ENCODE measurements around the gene ENDOV. TPM values are rescaled to one million over a fixed set of nuclear protein-coding genes. Genes with fewer than 3 reads are reported as not detected.

The ENDOV gene
- total RNA-seq, 2 donors from 2014 or later = 3.8 to 4.9 TPM

GRCh38 chr17:80427366-80428282, 12.7 kb downstream of the ENDOV start:
- no peaks in the 10 kb centered on the region for H3K9me3 ChIP-seq
- no peak overlapping the region for H3K27ac ChIP-seq
- no peak for DNase-seq (ENCODE audit: low spot score)
- no peaks in the 10 kb centered on the region for H3K27me3 ChIP-seq
- H3K4me3 ChIP-seq = no peak overlapping the region
- H3K36me3 ChIP-seq = no peaks in the 10 kb centered on the region
- peaks cover 0 to 14% of the 10 kb centered on the region in 2 donors for H3K4me1 ChIP-seq
- TF ChIP-seq CTCF (IDR thresholded peaks at IDR 0.05) = no peak

GRCh38 chr17:80428363-80428762, 13.4 kb downstream of the ENDOV start:
- no peaks in the 10 kb centered on the region for H3K9me3 ChIP-seq
- TF ChIP-seq CTCF (IDR thresholded peaks at IDR 0.05) = no peak
- no peaks in the 10 kb centered on the region for H3K27me3 ChIP-seq
- DNase-seq (ENCODE audit: low spot score) = no peak
- H3K4me1 ChIP-seq = peaks cover 0 to 8% of the 10 kb centered on the region in 2 donors
- no peak overlapping the region for H3K4me3 ChIP-seq
- no peaks in the 10 kb centered on the region for H3K36me3 ChIP-seq
- no peak overlapping the region for H3K27ac ChIP-seq

GRCh38 chr17:80428796-80429195, 13.8 kb downstream of the ENDOV start:
- no peak for TF ChIP-seq CTCF (IDR thresholded peaks at IDR 0.05)
- H3K4me1 ChIP-seq = peaks cover 0 to 6% of the 10 kb centered on the region in 2 donors
- H3K36me3 ChIP-seq = no peaks in the 10 kb centered on the region
- H3K4me3 ChIP-seq = no peak overlapping the region
- H3K9me3 ChIP-seq = no peaks in the 10 kb centered on the region
- no peak overlapping the region for H3K27ac ChIP-seq
- no peaks in the 10 kb centered on the region for H3K27me3 ChIP-seq
- DNase-seq (ENCODE audit: low spot score) = no peak

- Histone ChIP-seq H3K9me3 (no peaks in the 10 kb centered on the region), H3K4me1 (peaks cover 0 to 6% of the 10 kb centered on the region in 2 donors), H3K4me3 (no peak overlapping the region), H3K27me3 (no peaks in the 10 kb centered on the region), H3K36me3 (no peaks in the 10 kb centered on the region), H3K27ac (no peak overlapping the region)
- DNase-seq (ENCODE audit: low spot score) = no peak
- TF ChIP-seq CTCF (IDR thresholded peaks at IDR 0.05) = no peak
Measured at GRCh38 chr17:80429356-80430275, 14.6 kb downstream of the ENDOV start.

- Histone ChIP-seq H3K4me1 (peaks cover 0 to 6% of the 10 kb centered on the region in 2 donors), H3K27me3 (no peaks in the 10 kb centered on the region), H3K27ac (no peak overlapping the region), H3K9me3 (no peaks in the 10 kb centered on the region), H3K36me3 (no peaks in the 10 kb centered on the region), H3K4me3 (no peak overlapping the region)
- no peak for TF ChIP-seq CTCF (IDR thresholded peaks at IDR 0.05)
- DNase-seq (ENCODE audit: low spot score) = no peak
Measured at GRCh38 chr17:80430446-80431245, 15.7 kb downstream of the ENDOV start.

Data from right atrium auricular region (tissue), 2 donors.